ENCODE data around the gene RFC5. TPM values are rescaled to one million over a fixed set of nuclear protein-coding genes. Genes with fewer than 3 reads are reported as not detected.

Gene RFC5
- total RNA-seq, 2 donors from 2014 or later = 9.4 to 36.0 TPM

- no peak overlapping the region for H3K27ac ChIP-seq
Observed at GRCh38 chr12:118011377-118011776, 5.1 kb upstream of the RFC5 start.

GRCh38 chr12:118011961-118012360 is 4.5 kb upstream of the RFC5 start:
- Histone ChIP-seq H3K4me3 (no peak overlapping the region), H3K4me1 (no peaks in the 10 kb centered on the region), H3K27ac (no peak overlapping the region), H3K27me3 (no peaks in the 10 kb centered on the region), H3K36me3 (no peaks in the 10 kb centered on the region), H3K9ac (ENCODE audit: low read depth in 2 of 2, low read length in 2 of 2) (no peak overlapping the region), H3K9me3 (no peaks in the 10 kb centered on the region)
- TF ChIP-seq CTCF (IDR thresholded peaks at IDR 0.05) = no peak
- DNase-seq = no peak
- intact Hi-C loops (cut with DNase I) = no loop called here

More at GRCh38 chr12:118011377-118011776, 5.1 kb upstream of the RFC5 start:
- intact Hi-C loops (cut with DNase I) = no loop called here
- DNase-seq = no peak
- no peaks in the 10 kb centered on the region for H3K9me3 ChIP-seq
- H3K4me3 ChIP-seq = no peak overlapping the region
- H3K36me3 ChIP-seq = no peaks in the 10 kb centered on the region
- H3K27me3 ChIP-seq = no peaks in the 10 kb centered on the region
- TF ChIP-seq CTCF (IDR thresholded peaks at IDR 0.05) = no peak
- no peaks in the 10 kb centered on the region for H3K4me1 ChIP-seq
- no peak overlapping the region for H3K9ac ChIP-seq (ENCODE audit: low read depth in 2 of 2, low read length in 2 of 2)

GRCh38 chr12:118013283-118013682 is 3.2 kb upstream of the RFC5 start:
- Histone ChIP-seq H3K36me3 (no peaks in the 10 kb centered on the region), H3K27me3 (no peaks in the 10 kb centered on the region), H3K4me1 (peaks cover 10% of the 10 kb centered on the region), H3K9ac (ENCODE audit: low read depth in 2 of 2, low read length in 2 of 2) (no peak overlapping the region), H3K27ac (no peak overlapping the region), H3K9me3 (no peaks in the 10 kb centered on the region), H3K4me3 (no peak overlapping the region)
- DNase-seq = no peak
- intact Hi-C loops (cut with DNase I) = no loop called here
- TF ChIP-seq CTCF (IDR thresholded peaks at IDR 0.05) = no peak

- TF ChIP-seq CTCF (IDR thresholded peaks at IDR 0.05) = no peak
- H3K9me3 ChIP-seq = no peaks in the 10 kb centered on the region
- no peak for DNase-seq
- H3K4me3 ChIP-seq = no peak overlapping the region
- H3K27ac ChIP-seq = no peak overlapping the region
- intact Hi-C loops (cut with DNase I) = no loop called here
- H3K36me3 ChIP-seq = no peaks in the 10 kb centered on the region
- peaks cover 10% of the 10 kb centered on the region for H3K4me1 ChIP-seq
- H3K27me3 ChIP-seq = no peaks in the 10 kb centered on the region
- H3K9ac ChIP-seq (ENCODE audit: low read depth in 2 of 2, low read length in 2 of 2) = no peak overlapping the region
Observed at GRCh38 chr12:118015306-118015705, 1.2 kb upstream of the RFC5 start.

GRCh38 chr12:118015944-118016343 is 559 bp upstream of the RFC5 start:
- Histone ChIP-seq H3K9ac (ENCODE audit: low read depth in 2 of 2, low read length in 2 of 2) (peak overlapping the region in 1 of 2 donors; percentile 86), H3K4me3 (peak overlapping the region; percentile 92), H3K36me3 (no peaks in the 10 kb centered on the region), H3K27ac (no peak overlapping the region), H3K9me3 (no peaks in the 10 kb centered on the region), H3K27me3 (no peaks in the 10 kb centered on the region), H3K4me1 (peaks cover 10% of the 10 kb centered on the region)
- no peak for DNase-seq
- intact Hi-C loops (cut with DNase I) = no loop called here
- TF ChIP-seq CTCF (IDR thresholded peaks at IDR 0.05) = no peak

GRCh38 chr12:118017926-118018325 is 1.4 kb downstream of the RFC5 start:
- DNase-seq = no peak
- Histone ChIP-seq H3K27ac (no peak overlapping the region), H3K27me3 (no peaks in the 10 kb centered on the region), H3K9ac (ENCODE audit: low read depth in 2 of 2, low read length in 2 of 2) (no peak overlapping the region), H3K9me3 (no peaks in the 10 kb centered on the region), H3K36me3 (no peaks in the 10 kb centered on the region), H3K4me3 (no peak overlapping the region), H3K4me1 (peaks cover 10% of the 10 kb centered on the region)
- intact Hi-C loops (cut with DNase I) = no loop called here
- no peak for TF ChIP-seq CTCF (IDR thresholded peaks at IDR 0.05)

All from colonic mucosa (tissue), 4 donors.